SK-N-SH (cell line): Measurements from ENCODE around the gene SLC29A1. TPM values are rescaled to one million over a fixed set of nuclear protein-coding genes. Genes with fewer than 3 reads are reported as not detected.

ENCODE experiments used
- CTCF ChIA-PET: fragments of 300-600, 350-600 bp; formaldehyde crosslinking; extraction: SDS; loops from one replicate; lab custom pipeline; 2021; lab: Yijun Ruan, JAX
- POLR2A ChIA-PET: fragments of 350-600 bp; sonication (Branson Sonifier 250); formaldehyde crosslinking; extraction: SDS; loops from one replicate; lab custom pipeline; 2020; ENCODE audit warnings: antibody characterized with exemption, inconsistent platforms; lab: Yijun Ruan, JAX
- DNase-seq: peaks from one replicate; pipeline ENCODE4 v3.0.0; 2012
- H2AFZ ChIP-seq: fragments of 200-600 bp; sonication (generic); 2 replicates; pipeline ENCODE4 v1.8.1; 2016; ENCODE audit warnings: antibody characterized with exemption, mild to moderate bottlenecking, low read depth
- H3F3A ChIP-seq: fragments of 200-600 bp; sonication (generic); replicated peaks from 2 replicates; pipeline ENCODE3; 2016; ENCODE audit warnings: antibody characterized with exemption, mild to moderate bottlenecking; ENCODE audit not compliant: insufficient read depth
- H3K27ac ChIP-seq, 2 experiments: fragments of 200-500 bp in 1 of 2; fragments of 200-600 bp in 1 of 2; sonication (Bioruptor generic) in 1 of 2; sonication (generic), shearing (Covaris generic) in 1 of 2; 2 replicates each; pipeline versions ENCODE4 v1.5.1 to v1.6.1; 2014 to 2016; ENCODE audit warnings: low read depth in 2 of 2, inconsistent platforms in 1 of 2, low read length in 1 of 2, mild to moderate bottlenecking in 1 of 2, mixed read lengths in 1 of 2
- H3K27me3 ChIP-seq: fragments of 200-600 bp; sonication (generic), shearing (Covaris generic); 2 replicates; pipeline ENCODE4 v1.6.1; 2016; ENCODE audit warnings: mixed run types; ENCODE audit not compliant: insufficient read depth
- H3K36me3 ChIP-seq, 2 experiments: fragments of 200-500 bp in 1 of 2; fragments of 200-600 bp in 1 of 2; sonication (Bioruptor generic) in 1 of 2; sonication (generic) in 1 of 2; replicated peaks in 1 of 2; 2 replicates each; pipeline versions ENCODE3 to v1.5.1; 2014 to 2016; ENCODE audit warnings: low read length in 1 of 2, mild to moderate bottlenecking in 1 of 2; ENCODE audit not compliant: insufficient read depth in 2 of 2, control insufficient read depth in 1 of 2
- H3K4me1 ChIP-seq, 2 experiments: fragments of 200-500 bp in 1 of 2; fragments of 200-600 bp in 1 of 2; sonication (Bioruptor generic) in 1 of 2; sonication (generic), shearing (Covaris generic) in 1 of 2; 2 replicates each; pipeline versions ENCODE4 v1.5.1 to v1.6.1; 2014 to 2016; ENCODE audit warnings: low read depth in 1 of 2, low read length in 1 of 2, mixed run types in 1 of 2; ENCODE audit not compliant: insufficient read depth in 2 of 2, control insufficient read depth in 1 of 2
- H3K4me2 ChIP-seq: fragments of 200-600 bp; sonication (generic), shearing (Covaris generic); 2 replicates; pipeline ENCODE4 v1.6.1; 2017; ENCODE audit warnings: mixed run types
- H3K4me3 ChIP-seq, 2 experiments: fragments of 200-500 bp in 1 of 2; fragments of 200-600 bp in 1 of 2; sonication (Bioruptor generic) in 1 of 2; sonication (generic), shearing (Covaris generic) in 1 of 2; 2 replicates each; pipeline versions ENCODE4 v1.5.1 to v1.8.1; 2014 to 2016; ENCODE audit warnings: low read depth in 2 of 2, inconsistent platforms in 1 of 2, low read length in 1 of 2, mild to moderate bottlenecking in 1 of 2, mixed read lengths in 1 of 2, moderate library complexity in 1 of 2
- H3K79me2 ChIP-seq: fragments of 200-600 bp; sonication (generic); 2 replicates; pipeline ENCODE4 v1.8.1; 2017; ENCODE audit warnings: mild to moderate bottlenecking; ENCODE audit not compliant: insufficient read depth
- H3K9ac ChIP-seq: fragments of 200-600 bp; sonication (generic); 2 replicates; pipeline ENCODE4 v1.6.1; 2017; ENCODE audit warnings: mixed run types
- H3K9me2 ChIP-seq: fragments of 200-600 bp; sonication (generic); 2 replicates; pipeline ENCODE4 v1.6.1; 2017; ENCODE audit warnings: mixed run types
- H3K9me3 ChIP-seq: fragments of 200-600 bp; sonication (generic); 2 replicates; pipeline ENCODE4 v1.6.1; 2017; ENCODE audit warnings: mixed run types, mild to moderate bottlenecking, moderate library complexity
- H4K20me1 ChIP-seq: fragments of 200-600 bp; sonication (generic); 2 replicates; pipeline ENCODE4 v1.6.1; 2017; ENCODE audit warnings: mild to moderate bottlenecking, mixed run types; ENCODE audit not compliant: insufficient read depth
- ELF1 ChIP-seq: IDR thresholded peaks from 2 replicates; pipeline ENCODE4 v1.4.0; 2012
- EZH2phosphoT487 ChIP-seq: fragments of 200-600 bp; sonication (generic); IDR thresholded peaks from 2 replicates; pipeline ENCODE4 v1.6.1; 2017; ENCODE audit warnings: low read depth, mixed run types, mild to moderate bottlenecking, antibody characterized with exemption, moderate library complexity, borderline replicate concordance
- FOSL2 ChIP-seq: IDR thresholded peaks from 2 replicates; pipeline ENCODE4 v1.4.0; 2012; ENCODE audit warnings: low read depth, mild to moderate bottlenecking, moderate library complexity, borderline replicate concordance
- GATA2 ChIP-seq: sonication (generic); formaldehyde crosslinking; IDR thresholded peaks from 2 replicates; pipeline ENCODE4 v1.5.0; 2020; ENCODE audit warnings: mild to moderate bottlenecking, missing genetic modification reagents
- NRF1 ChIP-seq: IDR thresholded peaks from 2 replicates; pipeline ENCODE4 v1.6.1; 2012; ENCODE audit warnings: low read depth, mild to moderate bottlenecking, low read length
- RXRA ChIP-seq: IDR thresholded peaks from 2 replicates; pipeline ENCODE4 v1.4.0; 2012; ENCODE audit warnings: low read depth, mild to moderate bottlenecking, borderline replicate concordance
- TEAD4 ChIP-seq: IDR thresholded peaks from 2 replicates; pipeline ENCODE4 v1.4.0; 2012; ENCODE audit warnings: mild to moderate bottlenecking, borderline replicate concordance; ENCODE audit not compliant: insufficient read depth
- YY1 ChIP-seq: IDR thresholded peaks from 2 replicates; pipeline ENCODE4 v1.4.0; 2012; ENCODE audit warnings: low read depth, mild to moderate bottlenecking
- WGBS: methylation state at CpG from one replicate; pipeline ENCODE4 v1.1.6; 2017; ENCODE audit warnings: low lambda C conversion rate; 5-methylcytosine and 5-hydroxymethylcytosine counted together
- polyA plus RNA-seq, 3 experiments: library from polyadenylated mRNA; depleted of rRNA; stranded (reverse); fragments of >200 nt; gene quantifications; 2 replicates each; pipeline ENCODE4 v1.2.3, GENCODE V29; 2012
- TF ChIP-seq, protein P1 (sequence below): IDR thresholded peaks from 2 replicates; pipeline ENCODE4 v1.4.0; 2012; ENCODE audit warnings: low read depth, borderline replicate concordance
- TF ChIP-seq, protein P2 (sequence below): IDR thresholded peaks from 2 replicates; pipeline ENCODE4 v1.4.0; 2012; ENCODE audit warnings: low read depth
- TF ChIP-seq, protein P3 (sequence below): fragments of 150-350 bp; IDR thresholded peaks from 2 replicates; pipeline ENCODE4 v1.6.1; 2016; ENCODE audit warnings: mild to moderate bottlenecking, low read depth, low read length
- TF ChIP-seq, protein P4 (sequence below): fragments of 200-600 bp; sonication (generic); IDR thresholded peaks from 2 replicates; pipeline ENCODE4 v1.6.1; 2017; ENCODE audit warnings: antibody characterized with exemption, mild to moderate bottlenecking, moderate library complexity
- TF ChIP-seq, protein P5 (sequence below): IDR thresholded peaks from 2 replicates; pipeline ENCODE4 v1.4.0; 2012; ENCODE audit warnings: low read depth, borderline replicate concordance
- TF ChIP-seq, protein P6 (sequence below): IDR thresholded peaks from 2 replicates; pipeline ENCODE4; 2012

SLC29A1 gene
- polyA plus RNA-seq, 1 of the 3 experiments (the other 2 are of a cell fraction): 44.5 TPM

DNA sequence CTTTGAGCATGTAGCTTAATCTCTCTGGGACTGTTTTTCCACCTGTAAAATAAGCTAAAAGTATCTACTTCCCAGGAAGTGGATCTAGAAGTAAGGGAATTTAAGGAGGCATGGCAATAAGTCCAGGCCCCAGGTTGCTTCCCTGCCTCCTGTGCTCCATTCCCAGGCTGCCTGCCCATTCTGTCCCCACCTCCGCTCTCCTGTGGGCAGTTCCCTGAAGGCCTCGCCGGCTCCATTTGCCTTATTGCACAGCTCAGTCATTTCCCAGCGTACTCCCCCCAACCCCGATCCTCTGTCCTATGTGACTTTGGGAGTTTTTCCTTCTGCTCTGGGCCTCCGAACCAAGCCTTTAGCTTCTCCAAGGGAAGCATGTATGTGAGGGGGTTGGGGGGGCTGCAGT is 4.6 kb downstream of the SLC29A1 start:
- peaks cover 5% of the 10 kb centered on the region; the same call in 1 of the 2 replicates for H4K20me1 ChIP-seq
- TF ChIP-seq RXRA (no peak), FOSL2 (no peak), TEAD4 (no peak), EZH2phosphoT487 (no peak), ELF1 (no peak), NRF1 (no peak), YY1 (no peak), GATA2 (no peak)
- TF ChIP-seq, protein P1, sequence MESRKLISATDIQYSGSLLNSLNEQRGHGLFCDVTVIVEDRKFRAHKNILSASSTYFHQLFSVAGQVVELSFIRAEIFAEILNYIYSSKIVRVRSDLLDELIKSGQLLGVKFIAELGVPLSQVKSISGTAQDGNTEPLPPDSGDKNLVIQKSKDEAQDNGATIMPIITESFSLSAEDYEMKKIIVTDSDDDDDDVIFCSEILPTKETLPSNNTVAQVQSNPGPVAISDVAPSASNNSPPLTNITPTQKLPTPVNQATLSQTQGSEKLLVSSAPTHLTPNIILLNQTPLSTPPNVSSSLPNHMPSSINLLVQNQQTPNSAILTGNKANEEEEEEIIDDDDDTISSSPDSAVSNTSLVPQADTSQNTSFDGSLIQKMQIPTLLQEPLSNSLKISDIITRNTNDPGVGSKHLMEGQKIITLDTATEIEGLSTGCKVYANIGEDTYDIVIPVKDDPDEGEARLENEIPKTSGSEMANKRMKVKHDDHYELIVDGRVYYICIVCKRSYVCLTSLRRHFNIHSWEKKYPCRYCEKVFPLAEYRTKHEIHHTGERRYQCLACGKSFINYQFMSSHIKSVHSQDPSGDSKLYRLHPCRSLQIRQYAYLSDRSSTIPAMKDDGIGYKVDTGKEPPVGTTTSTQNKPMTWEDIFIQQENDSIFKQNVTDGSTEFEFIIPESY: no peak
- TF ChIP-seq, protein P2, sequence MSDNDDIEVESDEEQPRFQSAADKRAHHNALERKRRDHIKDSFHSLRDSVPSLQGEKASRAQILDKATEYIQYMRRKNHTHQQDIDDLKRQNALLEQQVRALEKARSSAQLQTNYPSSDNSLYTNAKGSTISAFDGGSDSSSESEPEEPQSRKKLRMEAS: no peak
- TF ChIP-seq, protein P3, sequence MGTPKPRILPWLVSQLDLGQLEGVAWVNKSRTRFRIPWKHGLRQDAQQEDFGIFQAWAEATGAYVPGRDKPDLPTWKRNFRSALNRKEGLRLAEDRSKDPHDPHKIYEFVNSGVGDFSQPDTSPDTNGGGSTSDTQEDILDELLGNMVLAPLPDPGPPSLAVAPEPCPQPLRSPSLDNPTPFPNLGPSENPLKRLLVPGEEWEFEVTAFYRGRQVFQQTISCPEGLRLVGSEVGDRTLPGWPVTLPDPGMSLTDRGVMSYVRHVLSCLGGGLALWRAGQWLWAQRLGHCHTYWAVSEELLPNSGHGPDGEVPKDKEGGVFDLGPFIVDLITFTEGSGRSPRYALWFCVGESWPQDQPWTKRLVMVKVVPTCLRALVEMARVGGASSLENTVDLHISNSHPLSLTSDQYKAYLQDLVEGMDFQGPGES: no peak
- TF ChIP-seq, protein P4, sequence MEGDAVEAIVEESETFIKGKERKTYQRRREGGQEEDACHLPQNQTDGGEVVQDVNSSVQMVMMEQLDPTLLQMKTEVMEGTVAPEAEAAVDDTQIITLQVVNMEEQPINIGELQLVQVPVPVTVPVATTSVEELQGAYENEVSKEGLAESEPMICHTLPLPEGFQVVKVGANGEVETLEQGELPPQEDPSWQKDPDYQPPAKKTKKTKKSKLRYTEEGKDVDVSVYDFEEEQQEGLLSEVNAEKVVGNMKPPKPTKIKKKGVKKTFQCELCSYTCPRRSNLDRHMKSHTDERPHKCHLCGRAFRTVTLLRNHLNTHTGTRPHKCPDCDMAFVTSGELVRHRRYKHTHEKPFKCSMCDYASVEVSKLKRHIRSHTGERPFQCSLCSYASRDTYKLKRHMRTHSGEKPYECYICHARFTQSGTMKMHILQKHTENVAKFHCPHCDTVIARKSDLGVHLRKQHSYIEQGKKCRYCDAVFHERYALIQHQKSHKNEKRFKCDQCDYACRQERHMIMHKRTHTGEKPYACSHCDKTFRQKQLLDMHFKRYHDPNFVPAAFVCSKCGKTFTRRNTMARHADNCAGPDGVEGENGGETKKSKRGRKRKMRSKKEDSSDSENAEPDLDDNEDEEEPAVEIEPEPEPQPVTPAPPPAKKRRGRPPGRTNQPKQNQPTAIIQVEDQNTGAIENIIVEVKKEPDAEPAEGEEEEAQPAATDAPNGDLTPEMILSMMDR: no peak
- TF ChIP-seq, protein P5, sequence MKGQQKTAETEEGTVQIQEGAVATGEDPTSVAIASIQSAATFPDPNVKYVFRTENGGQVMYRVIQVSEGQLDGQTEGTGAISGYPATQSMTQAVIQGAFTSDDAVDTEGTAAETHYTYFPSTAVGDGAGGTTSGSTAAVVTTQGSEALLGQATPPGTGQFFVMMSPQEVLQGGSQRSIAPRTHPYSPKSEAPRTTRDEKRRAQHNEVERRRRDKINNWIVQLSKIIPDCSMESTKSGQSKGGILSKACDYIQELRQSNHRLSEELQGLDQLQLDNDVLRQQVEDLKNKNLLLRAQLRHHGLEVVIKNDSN: no peak
- TF ChIP-seq, protein P6, sequence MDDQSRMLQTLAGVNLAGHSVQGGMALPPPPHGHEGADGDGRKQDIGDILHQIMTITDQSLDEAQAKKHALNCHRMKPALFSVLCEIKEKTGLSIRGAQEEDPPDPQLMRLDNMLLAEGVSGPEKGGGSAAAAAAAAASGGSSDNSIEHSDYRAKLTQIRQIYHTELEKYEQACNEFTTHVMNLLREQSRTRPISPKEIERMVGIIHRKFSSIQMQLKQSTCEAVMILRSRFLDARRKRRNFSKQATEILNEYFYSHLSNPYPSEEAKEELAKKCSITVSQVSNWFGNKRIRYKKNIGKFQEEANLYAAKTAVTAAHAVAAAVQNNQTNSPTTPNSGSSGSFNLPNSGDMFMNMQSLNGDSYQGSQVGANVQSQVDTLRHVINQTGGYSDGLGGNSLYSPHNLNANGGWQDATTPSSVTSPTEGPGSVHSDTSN: no peak
- H3K9ac ChIP-seq: no peak overlapping the region
- H3K4me1 ChIP-seq: peaks cover 9 to 77% of the 10 kb centered on the region in 2 experiments; a peak in 3 of 4 replicates
- ChIA-PET POLR2A (interaction anchor here (0.9 to 3.1 kb wide), 2 partner anchors 18 to 29 kb away, joined by 3 to 25 read pairs; partner anchors contain the start of genes HSP90AB1 and SLC35B2), CTCF (interaction anchor here (1.2 to 13.7 kb wide), 6 partner anchors 6 to 131 kb away, joined by 3 to 224 read pairs (median 4); no protein-coding TSS in a partner anchor)
- no peak overlapping the region for H3K4me2 ChIP-seq
- no peaks in the 10 kb centered on the region for H3K9me2 ChIP-seq
- H3K36me3 ChIP-seq: peaks cover 0 to 6% of the 10 kb centered on the region in 2 experiments
- H2AFZ ChIP-seq: no peak overlapping the region
- peaks cover 7% of the 10 kb centered on the region; the same call in 1 of the 2 replicates for H3K79me2 ChIP-seq
- no peaks in the 10 kb centered on the region for H3K27me3 ChIP-seq
- DNase-seq: no peak
- H3F3A ChIP-seq: no peaks in the 10 kb centered on the region
- no peak overlapping the region for H3K4me3 ChIP-seq
- H3K27ac ChIP-seq: peak overlapping the region in 1 of 2 experiments; percentile 0; a peak in 1 of 4 replicates
- H3K9me3 ChIP-seq: no peaks in the 10 kb centered on the region
- 92% methylated on average over 6 of the region's 6 CpGs for WGBS
